SKM-1 (cell line): Measurements from ENCODE around the gene KMT2B.
"Not testable (repeated sequence)": the region's sequence is repeated elsewhere in the genome, so short reads cannot be mapped to it uniquely, and the experiment has no call there.

Experiments
- DNase-seq: peaks from one replicate; lab custom pipeline; 2025; ENCODE audit not compliant: unreplicated experiment; lab: John Stamatoyannopoulos, UW

KMT2B gene

GRCh38 chr19:35755550-35756376 lies 38.0 kb downstream of the KMT2B start:
- no peak for DNase-seq

GRCh38 chr19:35756377-35757230 lies 38.8 kb downstream of the KMT2B start, which contains the start of gene HSPB6:
TSS of gene HSPB6 (minus strand) at chr19:35757029. CDS start at chr19:35757008, 21 bp downstream.
- DNase-seq, result no peak

- no peak for DNase-seq
These were observed 39.5 kb downstream of the KMT2B start for GRCh38 chr19:35757231-35757748.

- DNase-seq, result peak; percentile 98
These were observed 40.2 kb downstream of the KMT2B start, which contains the start of gene PROSER3 for GRCh38 chr19:35757749-35758608. TSS of gene PROSER3 (plus strand) at chr19:35758176. CDS start at chr19:35758216, 40 bp downstream.

GRCh38 chr19:35759697-35760096 lies 41.9 kb downstream of the KMT2B start:
- no peak for DNase-seq

GRCh38 chr19:35760711-35761349 lies 43.0 kb downstream of the KMT2B start:
- no peak for DNase-seq

- DNase-seq, result no peak
These were observed 46.9 kb downstream of the KMT2B start for GRCh38 chr19:35764432-35765315.

GRCh38 chr19:35766571-35767104 lies 48.8 kb downstream of the KMT2B start:
- DNase-seq, result no peak

- DNase-seq, result no peak
These were observed 49.7 kb downstream of the KMT2B start for GRCh38 chr19:35767288-35768081.

GRCh38 chr19:35768082-35768421 lies 50.2 kb downstream of the KMT2B start:
- no peak for DNase-seq

- not testable (repeated sequence) for DNase-seq
These were observed 54.6 kb downstream of the KMT2B start for GRCh38 chr19:35772362-35772761.

- DNase-seq, result no peak
These were observed 55.4 kb downstream of the KMT2B start for GRCh38 chr19:35773020-35773806.

- DNase-seq, result no peak
These were observed 56.7 kb downstream of the KMT2B start for GRCh38 chr19:35774274-35775045.

GRCh38 chr19:35775046-35775297 lies 57.2 kb downstream of the KMT2B start:
- DNase-seq, result no peak

GRCh38 chr19:35775298-35776101 lies 57.7 kb downstream of the KMT2B start, which contains the start of gene ARHGAP33:
TSS of gene ARHGAP33 (plus strand) at chr19:35775564. CDS start at chr19:35775659, 95 bp downstream.
- peak; percentile 99 for DNase-seq
